IPS-18c (cell line): ENCODE data around the gene BTBD6.
"Not testable (repeated sequence)": the region's sequence is repeated elsewhere in the genome, so short reads cannot be mapped to it uniquely, and the experiment has no call there.

ENCODE experiments used
- H3K4me3 ChIP-seq: 2 replicates; pipeline ENCODE4 v1.7.0; 2013; ENCODE audit warnings: low read depth, mild to moderate bottlenecking, low read length, moderate library complexity; ENCODE audit not compliant: insufficient read depth
- H3K9me3 ChIP-seq: one replicate; pipeline ENCODE4 v1.6.1; 2013; ENCODE audit warnings: mild to moderate bottlenecking, low read length, moderate library complexity; ENCODE audit not compliant: control insufficient read depth, insufficient read depth

The BTBD6 gene

GRCh38 chr14:105277448-105277847, 29.1 kb downstream of the BTBD6 start:
- not testable (repeated sequence) for H3K4me3 ChIP-seq, H3K9me3 ChIP-seq

- Histone ChIP-seq H3K4me3 (no peak overlapping the region), H3K9me3 (no peaks in the 10 kb centered on the region)
These were observed 31.5 kb downstream of the BTBD6 start for GRCh38 chr14:105279642-105280361.

DNA sequence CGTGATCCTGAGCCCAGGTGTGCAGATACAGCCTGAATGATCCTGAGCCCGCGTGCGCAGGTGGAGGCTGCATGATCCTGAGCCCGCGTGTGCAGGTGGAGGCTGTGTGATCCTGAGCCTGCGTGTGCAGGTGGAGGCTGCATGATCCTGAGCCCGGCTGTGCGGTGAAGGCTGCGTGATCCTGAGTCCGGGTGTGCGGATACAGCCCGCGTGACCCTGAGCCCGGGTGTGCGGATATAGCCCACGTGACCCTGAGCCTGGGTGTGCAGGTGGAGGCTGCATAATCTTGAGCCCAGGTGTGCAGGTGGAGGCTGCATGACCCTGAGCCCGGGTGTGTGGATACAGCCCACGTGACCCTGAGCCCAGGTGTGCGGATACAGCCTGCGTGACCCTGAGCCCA, 32.2 kb downstream of the BTBD6 start:
- H3K4me3 ChIP-seq = no peak overlapping the region
- H3K9me3 ChIP-seq = no peaks in the 10 kb centered on the region

GRCh38 chr14:105281371-105282097, 33.2 kb downstream of the BTBD6 start:
- no peaks in the 10 kb centered on the region for H3K9me3 ChIP-seq
- H3K4me3 ChIP-seq = no peak overlapping the region

GRCh38 chr14:105282098-105282725, 33.9 kb downstream of the BTBD6 start:
- Histone ChIP-seq H3K4me3 (no peak overlapping the region), H3K9me3 (no peaks in the 10 kb centered on the region)

- Histone ChIP-seq H3K4me3 (no peak overlapping the region), H3K9me3 (no peaks in the 10 kb centered on the region)
These were observed 34.7 kb downstream of the BTBD6 start for GRCh38 chr14:105283028-105283427.

DNA sequence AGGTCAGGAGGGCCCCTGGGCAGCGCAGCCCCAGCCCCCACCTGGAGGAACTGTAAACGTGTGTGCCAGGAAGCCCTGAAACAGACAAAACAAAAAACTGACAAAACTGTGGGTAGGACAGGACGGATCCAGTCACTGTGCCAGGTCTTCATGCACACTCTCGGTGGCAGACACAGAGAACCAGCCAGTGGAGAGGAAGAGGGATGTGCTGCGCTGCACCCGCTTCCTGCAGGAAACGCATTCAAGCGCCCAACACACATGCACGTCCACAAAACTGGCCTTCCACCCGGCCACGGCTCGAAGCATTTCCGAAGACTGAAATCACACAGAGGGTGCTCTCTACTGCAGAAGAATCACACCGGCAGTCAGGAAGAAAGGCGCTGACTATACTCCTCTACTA, 35.6 kb downstream of the BTBD6 start:
- no peak overlapping the region for H3K4me3 ChIP-seq

GRCh38 chr14:105285174-105285573, 36.8 kb downstream of the BTBD6 start:
- no peaks in the 10 kb centered on the region for H3K9me3 ChIP-seq
- no peak overlapping the region for H3K4me3 ChIP-seq

More for the DNA sequence above, 35.6 kb downstream of the BTBD6 start:
- H3K9me3 ChIP-seq = no peaks in the 10 kb centered on the region

- no peak overlapping the region for H3K4me3 ChIP-seq
- no peaks in the 10 kb centered on the region for H3K9me3 ChIP-seq
These were observed 38.4 kb downstream of the BTBD6 start for GRCh38 chr14:105286759-105287144.

DNA sequence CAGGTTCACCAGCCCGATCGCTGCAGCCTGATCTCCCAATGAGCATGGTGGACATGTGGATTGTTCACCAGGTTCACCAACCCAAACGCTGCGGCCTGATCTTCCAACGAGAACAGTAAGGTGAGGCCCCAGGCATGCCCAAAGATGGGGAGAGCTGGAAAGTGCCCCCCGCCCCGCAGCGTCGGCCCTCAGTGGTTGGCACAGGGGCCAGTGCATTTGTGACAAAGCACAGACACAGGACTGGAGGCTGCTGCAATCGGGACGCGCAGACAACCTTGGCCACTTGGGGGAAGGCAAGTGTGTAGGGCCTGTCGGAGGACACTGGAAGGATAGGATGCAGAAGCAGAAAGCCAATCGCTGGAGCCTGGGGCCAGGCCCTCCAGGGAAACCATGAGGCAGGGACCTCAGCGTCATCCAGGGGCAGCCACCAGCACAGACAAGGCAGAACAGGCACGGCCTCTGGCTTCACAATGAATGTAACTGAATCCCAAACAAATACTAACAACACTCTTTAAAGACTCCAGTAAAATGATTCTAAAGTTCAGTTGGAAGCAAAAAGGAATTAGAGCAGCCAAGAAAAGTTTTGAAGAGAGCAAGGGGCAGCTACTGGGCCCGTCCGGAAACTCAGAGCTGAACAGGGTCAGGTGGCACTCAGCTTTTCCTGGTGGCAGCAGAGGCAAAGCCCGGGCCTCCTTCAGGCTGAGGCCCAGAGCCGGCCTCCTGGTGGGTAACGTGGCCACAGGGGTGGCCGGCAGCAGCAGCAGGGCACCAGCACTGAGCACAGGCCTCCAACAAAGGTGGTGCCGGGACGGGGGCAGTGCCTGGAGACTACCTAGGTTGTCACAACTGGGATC, 39.1 kb downstream of the BTBD6 start:
- Histone ChIP-seq H3K4me3 (no peak overlapping the region), H3K9me3 (no peaks in the 10 kb centered on the region)

GRCh38 chr14:105288936-105289335, 40.6 kb downstream of the BTBD6 start:
- not testable (repeated sequence) for H3K4me3 ChIP-seq, H3K9me3 ChIP-seq

DNA sequence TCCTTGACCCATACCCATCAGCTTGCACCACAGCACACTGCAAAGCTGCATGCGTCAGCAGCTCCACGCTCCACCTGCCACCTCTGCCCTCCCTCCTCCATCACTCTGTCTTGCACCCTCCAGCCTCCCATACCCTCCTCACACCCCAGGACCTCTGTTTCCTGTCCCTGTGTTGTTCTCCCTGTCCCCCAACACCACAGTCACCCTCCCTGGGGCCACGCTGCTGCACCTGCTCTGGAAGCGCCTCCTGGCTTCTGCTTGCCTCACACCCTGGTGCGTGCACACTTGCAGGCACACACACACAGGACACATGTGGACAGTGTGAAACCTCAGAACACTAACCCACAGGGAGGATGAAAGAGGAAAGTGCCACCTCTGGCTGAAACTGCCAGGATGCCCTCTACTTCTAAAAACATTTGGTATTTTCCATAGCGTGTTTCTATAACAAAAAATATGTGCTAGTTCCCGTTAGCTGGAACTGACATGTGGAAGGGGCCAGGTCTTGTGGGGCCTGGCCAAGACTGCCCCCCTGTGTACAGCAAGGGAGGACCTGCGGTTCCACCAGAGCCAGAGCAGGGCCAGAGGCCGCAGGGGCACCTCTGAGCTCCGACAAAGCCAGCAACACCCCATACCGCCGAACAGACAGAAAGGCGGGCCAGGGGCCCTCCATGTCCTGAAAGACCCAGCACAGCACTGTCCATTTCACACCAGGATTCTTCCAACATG, 42.5 kb downstream of the BTBD6 start:
- no peak overlapping the region for H3K4me3 ChIP-seq
- no peaks in the 10 kb centered on the region for H3K9me3 ChIP-seq

DNA sequence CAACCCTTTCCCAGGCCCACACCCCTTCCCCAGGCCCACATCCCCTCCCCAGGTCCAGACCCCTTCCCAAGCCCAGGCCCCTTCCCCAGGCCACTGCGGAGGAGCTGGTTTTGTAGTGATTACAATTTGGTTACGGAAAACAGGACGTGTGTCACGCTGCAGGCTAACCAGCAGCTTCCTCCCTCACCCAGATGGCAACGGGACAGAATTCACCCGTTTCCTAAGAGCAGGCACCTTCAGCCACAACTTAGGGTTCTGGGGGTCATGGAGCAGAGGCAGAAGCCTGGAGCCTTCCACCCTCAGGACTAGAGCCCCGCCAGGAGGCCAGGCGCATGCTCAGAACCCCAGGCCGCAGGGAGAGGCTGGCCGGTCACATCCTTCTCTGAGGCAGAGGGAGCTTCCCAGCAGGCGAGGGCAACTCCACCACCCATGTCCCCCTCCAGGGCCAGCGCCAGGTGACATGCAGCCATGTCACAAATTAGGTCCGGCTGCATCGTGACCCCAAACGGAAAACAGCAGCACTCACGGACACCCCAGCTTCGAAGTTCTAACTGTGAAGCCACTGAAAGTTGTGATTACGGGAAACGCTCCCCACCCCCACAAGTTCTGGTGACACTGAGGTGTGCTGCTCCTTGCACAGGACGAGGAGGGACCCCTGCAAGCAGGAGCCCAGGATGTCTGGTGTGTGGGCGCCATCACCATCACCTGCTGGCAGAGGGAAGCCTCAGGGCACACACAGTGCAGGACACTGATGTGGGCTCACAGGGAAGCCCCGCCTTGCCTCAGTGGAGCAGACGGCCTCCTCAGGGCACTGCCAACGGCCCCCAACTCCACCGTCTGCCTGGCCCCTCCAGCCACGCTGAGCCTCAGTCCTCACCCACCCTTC, 44.7 kb downstream of the BTBD6 start:
- H3K4me3 ChIP-seq = no peak overlapping the region
- no peaks in the 10 kb centered on the region for H3K9me3 ChIP-seq

DNA sequence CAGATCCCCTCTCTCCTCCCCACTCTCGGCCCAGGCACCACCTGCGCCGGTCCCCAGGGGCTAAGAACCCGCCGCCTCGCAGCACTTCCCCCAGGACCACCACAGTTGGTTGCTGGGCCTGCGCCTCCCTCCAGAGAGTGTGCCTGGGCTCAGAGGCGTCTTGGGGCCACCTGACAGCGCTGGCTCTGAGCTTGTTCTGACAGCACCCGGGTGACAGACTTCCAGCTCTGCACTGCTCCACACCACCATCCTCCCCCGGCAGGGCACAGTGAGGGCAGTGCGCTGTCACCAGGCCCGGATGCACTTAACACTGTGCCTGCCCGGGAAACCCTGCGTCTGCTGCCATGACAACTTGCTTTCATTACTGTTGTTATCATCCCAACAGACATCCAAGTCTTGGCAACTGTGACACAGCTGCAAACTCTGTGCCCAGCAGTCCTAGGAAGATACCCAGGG, 45.8 kb downstream of the BTBD6 start:
- Histone ChIP-seq H3K4me3 (no peak overlapping the region), H3K9me3 (no peaks in the 10 kb centered on the region)

DNA sequence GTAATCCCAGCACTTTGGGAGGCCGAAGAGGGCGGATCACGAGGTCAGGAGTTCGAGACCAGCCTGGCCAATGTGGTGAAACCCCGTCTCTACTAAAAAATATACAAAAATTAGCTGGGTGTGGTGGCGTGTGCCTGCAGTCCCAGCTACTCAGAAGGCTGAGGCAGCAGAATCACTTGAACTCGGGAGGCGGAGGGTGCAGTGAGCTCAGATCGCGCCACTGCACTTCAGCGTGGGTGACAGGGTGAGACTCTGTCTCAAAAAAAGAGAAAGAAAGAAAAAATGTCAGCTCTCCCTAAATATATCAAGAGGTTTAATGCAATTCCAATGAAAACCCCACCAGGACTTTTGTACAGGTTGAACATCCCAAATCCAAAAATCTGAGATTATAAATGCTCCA, 49.0 kb downstream of the BTBD6 start:
- not testable (repeated sequence) for H3K9me3 ChIP-seq, H3K4me3 ChIP-seq
